Measurements from ENCODE around the gene SMIM29.

Gene SMIM29

DNA sequence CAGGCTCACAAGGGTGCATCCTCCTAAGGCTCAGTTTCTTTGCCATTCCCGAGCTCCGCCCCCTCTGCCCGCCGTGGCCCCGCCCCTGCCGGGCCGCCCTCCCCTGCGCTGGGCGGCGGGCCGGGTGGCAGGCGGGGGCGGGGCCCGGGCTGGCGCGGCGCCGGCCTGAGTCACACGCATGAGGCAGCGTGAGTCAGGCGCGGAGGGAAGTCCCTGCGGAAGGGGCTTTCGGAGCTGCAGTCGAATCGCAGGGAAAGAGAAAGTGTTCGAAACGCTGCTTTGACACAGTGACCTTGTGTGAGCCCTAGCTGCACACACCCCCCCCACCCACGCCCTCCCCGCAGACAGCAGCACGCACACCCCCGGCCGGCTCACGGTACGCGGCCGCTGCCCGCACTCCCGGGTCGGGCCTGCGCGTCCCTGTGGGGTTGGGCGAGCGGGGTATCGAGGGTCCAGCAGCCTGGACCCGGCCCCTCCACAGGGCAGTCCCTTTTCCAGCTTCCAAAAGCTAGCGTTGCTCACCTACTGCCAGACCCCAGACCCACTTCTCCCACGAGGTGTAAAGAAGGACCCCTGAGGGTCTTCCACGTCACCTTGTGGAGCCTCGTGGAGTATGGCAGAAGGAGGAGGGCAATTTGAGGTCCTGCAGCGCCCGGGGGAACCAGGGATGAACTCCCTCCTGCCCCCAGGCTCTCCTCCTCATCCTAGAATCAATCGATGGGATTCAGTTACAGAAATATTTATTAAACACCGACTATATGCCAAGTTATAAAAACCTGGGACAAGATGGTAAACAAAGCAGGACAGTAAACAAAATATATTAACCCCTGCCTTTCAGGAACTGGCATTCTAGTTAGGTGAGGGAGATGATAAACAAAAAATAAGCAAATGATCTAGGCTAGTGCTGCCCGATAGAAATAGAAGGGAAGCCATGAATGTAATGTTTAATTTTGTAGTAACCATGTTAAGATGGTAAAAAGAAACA is 24.6 kb downstream of the SMIM29 start:
- peak; percentile 60 for DNase-seq

DNA sequence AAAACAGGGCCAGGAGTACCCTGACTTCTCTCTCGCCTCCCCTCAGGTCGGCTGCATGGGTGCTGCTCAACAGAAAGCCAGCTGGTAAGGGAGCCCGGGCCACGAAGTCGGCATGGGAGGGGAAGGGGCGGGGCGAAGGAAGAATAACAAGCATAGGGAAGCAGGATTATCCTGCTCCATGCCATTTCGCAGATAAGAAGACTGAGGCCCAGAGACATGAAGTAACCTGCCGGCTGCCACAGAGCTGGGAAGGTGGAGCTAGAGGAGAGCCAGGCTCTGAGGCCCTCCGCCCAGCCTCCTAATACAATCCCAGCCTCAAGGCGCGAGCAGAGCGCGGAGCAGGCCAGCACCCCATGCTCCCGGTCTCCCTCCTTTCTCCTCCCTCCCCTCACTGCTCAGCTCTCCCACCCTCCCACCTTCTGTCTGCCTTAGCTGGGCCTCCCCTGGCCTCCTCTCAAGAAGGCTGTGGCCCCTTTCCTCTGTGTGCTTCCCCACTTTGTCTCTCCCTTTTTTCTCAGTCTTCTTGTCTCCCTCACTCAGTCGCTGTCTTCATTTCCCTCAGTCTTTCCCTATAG is 25.3 kb downstream of the SMIM29 start:
- DNase-seq: no peak

DNA sequence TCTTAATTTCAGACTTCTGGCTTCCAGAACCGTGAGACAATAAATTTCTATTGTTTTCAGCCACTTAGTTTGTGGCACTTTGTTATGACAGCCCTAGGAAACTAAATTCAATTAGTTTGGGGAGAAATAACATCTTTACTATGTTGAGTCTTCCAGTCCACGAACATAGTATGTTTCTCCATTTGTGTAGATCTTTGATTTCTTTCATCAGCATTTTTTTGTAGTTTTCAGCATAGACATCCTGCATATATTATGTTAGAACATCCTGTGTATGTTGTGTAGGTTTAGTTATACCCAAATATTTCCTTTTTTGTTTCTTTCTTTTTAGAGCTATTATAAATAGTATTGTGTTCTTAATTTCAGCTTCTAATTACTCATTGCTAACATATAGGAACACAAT is 30.1 kb downstream of the SMIM29 start:
- DNase-seq: no peak

DNA sequence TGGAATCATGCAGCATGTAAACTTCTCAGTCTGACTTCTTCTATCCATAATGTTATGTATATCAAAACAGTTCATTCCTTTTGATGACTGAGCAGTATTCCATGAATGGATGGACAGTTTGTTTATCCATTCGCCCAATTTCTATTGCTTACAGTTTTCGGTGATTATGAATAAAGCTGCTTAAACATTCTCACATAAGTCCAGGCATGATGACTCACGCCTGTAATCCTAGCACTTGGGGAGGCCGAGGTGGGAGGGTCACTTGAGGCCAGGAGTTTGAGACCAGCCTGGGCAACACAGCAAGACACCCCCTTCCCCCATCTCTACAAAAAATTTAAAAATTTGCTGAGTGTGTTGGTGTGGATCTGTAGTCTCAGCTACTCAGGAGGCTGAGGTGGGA is 35.0 kb downstream of the SMIM29 start:
- DNase-seq: no peak

DNA sequence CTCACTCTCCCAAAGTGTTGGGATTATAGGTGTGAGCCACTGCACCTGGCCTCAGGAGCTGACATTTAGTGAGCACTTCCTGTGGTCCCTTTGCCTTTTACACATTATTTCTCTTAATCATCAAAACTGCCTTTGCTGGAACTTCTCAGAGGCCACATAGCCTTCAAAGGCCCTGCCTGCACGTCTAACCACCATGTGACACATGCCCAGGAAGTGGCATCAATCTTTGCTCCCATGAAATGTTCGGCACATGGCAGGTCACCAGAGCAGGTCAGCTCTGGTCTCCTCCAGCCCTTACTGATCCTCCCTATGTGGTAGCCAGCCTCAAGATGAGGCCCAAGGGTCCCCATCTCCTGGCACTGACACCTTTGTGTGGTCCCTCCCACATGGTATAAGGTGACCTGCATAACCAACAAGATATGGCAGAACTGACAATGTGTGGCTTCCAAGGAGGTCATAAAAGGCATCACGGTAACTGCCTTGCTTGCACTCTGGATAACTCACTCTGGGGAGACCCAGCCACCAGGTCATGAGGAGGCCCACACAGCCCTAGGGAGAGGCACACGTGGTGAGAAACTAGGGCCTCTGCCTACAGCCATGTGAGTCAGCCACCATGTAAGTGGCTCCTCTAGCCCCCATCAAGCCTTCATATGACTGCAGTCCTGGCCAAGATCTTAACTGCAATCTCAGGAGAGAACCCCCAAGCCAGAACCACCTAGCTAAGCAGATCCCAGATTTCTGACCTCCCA is 40.9 kb downstream of the SMIM29 start:
- DNase-seq: no peak

DNA sequence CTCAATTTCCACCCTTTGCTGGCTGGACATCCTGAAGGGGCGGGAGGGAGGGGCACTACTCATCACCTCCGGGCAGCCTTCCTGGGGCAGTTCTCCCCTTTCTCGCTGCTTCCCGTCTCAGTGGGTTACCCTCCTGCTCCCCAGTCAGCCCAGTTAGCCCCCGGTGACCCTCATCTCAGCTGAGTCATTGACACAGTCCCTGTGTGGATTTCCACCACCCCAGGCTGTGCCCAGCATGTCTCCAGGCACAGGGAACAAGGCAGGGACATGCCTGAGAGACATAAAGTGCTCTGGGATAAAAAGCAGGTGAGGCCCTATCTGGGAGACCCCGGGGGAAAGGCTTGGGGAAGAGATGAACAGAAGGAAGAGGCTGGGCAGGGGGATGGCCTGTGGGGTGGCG is 42.1 kb downstream of the SMIM29 start:
- DNase-seq: no peak

DNA sequence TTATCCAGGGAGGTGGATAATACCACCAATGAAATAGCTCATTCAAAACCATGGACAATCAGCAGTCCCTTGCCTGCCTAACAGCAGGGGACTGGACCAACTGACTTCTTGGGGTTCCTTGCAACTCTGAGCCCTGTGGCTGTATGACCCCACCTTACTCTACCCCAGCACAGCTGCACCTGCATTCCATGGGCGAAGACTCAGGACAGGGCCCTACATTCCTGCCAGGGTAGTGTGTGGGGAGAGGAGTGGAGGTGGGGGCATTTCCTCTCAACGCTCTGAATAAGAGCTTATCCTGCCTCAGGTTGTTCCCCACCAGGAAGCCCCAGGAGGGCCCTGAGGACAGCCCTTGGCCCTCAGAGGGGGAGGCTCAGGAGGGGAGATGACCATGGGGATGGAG is 42.9 kb downstream of the SMIM29 start:
- no peak for DNase-seq

DNA sequence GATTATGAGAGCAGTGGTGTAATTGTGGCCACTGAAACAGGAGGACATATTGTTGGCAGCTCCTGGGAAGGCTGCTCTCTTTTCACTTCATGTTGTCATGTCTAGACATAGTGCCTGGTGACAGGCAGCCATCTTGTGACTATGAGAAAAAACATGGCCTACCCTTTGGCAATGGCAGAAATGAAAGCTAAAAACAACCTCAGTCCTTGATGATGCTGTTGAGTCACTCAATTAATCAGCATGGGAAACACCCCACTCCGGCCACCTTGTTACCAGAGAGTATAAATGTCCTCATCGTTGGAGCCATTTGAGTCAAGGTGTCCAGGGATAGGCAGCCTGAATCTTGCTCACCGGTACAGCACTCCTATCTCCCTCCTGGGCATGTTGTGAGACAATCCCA is 43.3 kb downstream of the SMIM29 start:
- DNase-seq: no peak

DNA sequence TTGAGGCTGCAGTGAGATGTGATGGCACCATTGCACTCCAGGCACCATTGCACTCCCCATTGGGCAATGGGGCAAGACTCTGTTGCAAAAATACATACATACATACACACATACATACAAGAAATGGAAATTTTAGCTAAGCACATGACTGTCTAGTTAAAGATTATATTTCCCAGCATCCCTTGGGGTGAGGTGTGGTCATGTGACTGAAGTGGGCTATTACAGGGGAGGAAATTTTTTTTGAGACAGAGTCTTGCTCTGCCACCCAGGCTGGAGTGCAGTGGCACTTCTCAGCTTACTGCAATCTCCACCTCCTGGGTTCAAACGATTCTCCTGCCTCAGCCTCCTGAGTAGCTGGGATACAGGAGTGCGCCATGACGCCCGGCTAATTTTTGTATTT is 44.1 kb downstream of the SMIM29 start:
- DNase-seq: no peak

DNA sequence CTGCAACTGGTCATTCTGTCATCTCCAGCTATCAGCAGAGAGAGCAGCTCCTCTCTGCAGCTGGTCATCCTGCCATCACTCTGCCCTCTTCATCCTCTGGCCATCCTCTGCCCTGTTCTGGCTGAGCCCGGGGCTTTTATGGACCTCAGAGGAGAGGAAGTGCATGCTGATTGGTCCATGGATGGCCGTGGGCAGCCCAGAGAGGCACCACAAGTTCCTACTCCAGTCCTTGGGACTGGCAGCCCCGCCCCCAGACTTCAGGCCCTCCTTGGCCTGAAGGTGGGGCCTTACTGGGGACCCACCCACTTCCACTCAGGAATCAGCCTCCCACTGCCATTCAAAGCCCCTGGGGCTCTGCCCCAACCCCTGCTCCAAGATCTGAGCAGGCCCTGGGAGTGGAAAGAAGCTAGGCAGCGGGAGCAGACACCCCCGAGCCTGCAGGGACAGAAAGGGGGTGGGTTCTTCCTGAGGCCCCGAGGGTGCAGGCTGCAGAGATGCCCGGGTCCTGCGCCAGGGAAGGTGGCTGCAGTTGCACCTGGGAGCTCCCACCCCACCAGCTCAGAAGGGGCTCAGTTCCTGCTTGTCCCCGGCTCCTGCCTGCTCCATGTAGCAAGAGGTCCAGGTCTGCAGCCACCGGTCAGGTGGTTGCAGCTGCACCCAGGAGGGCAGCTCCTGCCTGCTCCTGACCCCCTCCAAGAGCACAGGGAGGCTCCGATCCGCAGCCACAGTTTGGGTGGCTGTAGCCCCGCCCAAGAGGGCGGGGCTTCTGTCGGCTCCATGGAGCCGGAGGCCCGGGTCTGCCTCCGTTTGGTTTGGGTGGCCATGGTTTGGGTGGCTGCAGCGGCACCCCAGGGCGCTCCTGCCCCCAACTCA is 46.2 kb downstream of the SMIM29 start:
- DNase-seq: no peak

DNA sequence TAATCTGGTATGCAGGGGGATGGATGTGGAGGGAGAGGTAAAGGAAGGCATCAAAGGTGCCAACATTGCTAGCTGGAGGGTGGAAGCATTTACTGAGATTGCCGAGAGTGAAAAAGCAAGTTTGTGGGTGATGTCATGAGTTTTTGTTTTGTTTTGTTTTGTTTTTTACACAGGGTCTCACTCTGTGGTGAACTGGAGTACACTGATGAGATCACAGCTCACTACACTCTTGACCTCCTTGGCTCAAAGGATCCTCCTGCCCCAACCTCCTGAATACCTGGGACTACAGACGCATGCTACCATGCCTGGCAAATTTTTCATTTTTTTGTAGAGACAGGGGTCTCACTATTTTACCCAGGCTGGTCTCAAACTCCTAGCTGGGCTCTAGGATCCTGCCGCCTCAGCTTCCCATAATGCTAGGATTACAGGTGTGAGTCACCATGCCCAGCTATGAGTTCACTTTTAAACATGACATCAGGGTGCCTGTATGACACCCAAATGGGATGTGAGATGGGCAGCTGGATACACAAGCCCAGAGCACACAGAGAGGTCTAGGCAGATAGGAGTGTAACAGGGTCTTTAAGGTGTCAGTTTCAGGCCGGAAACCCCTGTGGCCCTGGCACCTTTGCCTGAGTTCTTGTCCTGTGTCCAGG is 47.2 kb downstream of the SMIM29 start:
- no peak for DNase-seq

DNA sequence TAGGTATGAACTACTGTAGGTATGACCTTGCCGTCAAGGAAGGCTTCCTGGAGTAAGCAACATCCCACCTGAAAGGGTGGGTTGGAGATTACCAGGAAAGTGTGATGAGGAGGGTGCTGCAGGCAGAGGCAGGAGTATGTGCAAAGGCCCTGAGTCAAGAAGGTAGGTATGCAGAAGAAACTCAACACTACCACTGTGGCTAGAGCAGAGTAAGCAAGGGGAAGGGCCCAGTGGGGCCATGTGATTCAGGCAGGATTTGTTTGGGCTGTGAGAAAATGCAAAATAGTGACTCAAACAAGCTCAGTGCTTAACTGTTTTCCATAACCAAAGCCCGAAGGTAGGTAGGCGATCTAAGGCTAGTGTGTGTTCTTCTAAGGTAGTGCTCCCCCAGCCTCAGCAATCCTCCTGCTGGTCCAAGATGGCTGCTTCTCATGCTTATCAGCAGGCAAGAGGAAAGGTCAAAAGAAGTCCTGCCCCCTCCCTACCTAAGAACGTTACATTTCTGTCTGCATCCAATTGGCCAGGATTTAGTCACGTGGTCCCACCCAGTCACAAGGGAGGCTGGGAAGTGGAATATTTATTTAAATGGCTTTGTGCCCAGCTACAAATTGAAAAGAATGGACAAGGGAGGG is 48.4 kb downstream of the SMIM29 start:
- no peak for DNase-seq

DNA sequence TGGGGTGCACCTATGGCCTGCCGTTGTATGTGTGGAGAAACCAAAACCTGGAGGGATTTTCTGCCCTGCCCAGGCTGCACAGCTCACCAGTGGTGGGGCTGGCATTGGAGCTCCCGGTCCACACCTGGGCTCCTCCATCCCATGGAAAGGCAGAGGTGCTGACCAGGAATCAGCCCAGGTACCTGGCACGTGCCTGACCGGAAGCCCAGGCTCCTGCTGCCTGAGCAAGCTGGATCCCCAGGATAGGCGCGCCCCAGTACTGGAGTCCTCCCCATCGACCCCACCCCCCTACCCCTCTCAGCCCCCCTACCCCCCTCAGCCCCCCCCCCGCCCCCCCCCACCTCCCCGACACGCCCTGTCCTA is 52.0 kb downstream of the SMIM29 start:
- no peak for DNase-seq

All from GF-D8 (cell line).